Smooth muscle cell (in vitro differentiated cells): ENCODE data around the gene NDE1. TPM values are rescaled to one million over a fixed set of nuclear protein-coding genes. Genes with fewer than 3 reads are reported as not detected.
"Not testable (repeated sequence)": the region's sequence is repeated elsewhere in the genome, so short reads cannot be mapped to it uniquely, and the experiment has no call there.

Experiments used
- DNase-seq: peaks from one replicate; lab custom pipeline; 2025; ENCODE audit not compliant: unreplicated experiment; lab: John Stamatoyannopoulos, UW
- H2AFZ ChIP-seq: fragments of 200-600 bp; sonication (generic); 2 replicates; pipeline ENCODE4 v1.6.0; 2016; ENCODE audit warnings: antibody characterized with exemption, low read depth, mild to moderate bottlenecking
- H3F3A ChIP-seq: fragments of 200-600 bp; sonication (generic); 2 replicates; pipeline ENCODE4 v1.6.0; 2017; ENCODE audit warnings: antibody characterized with exemption, low read depth
- H3K27ac ChIP-seq: fragments of 200-600 bp; sonication (generic); 2 replicates; pipeline ENCODE4 v1.5.1; 2016; ENCODE audit warnings: low read depth, mild to moderate bottlenecking
- H3K27me3 ChIP-seq: fragments of 200-600 bp; sonication (generic); 2 replicates; pipeline ENCODE4 v1.6.1; 2016; ENCODE audit warnings: low read depth, mild to moderate bottlenecking
- H3K36me3 ChIP-seq: fragments of 200-600 bp; sonication (generic); 2 replicates; pipeline ENCODE4 v1.5.1; 2016; ENCODE audit warnings: low read depth
- H3K4me1 ChIP-seq: fragments of 200-600 bp; sonication (generic); 2 replicates; pipeline ENCODE4 v1.5.1; 2016; ENCODE audit warnings: low read depth
- H3K4me2 ChIP-seq: fragments of 200-600 bp; sonication (generic); 2 replicates; pipeline ENCODE4 v1.6.0; 2016; ENCODE audit warnings: mild to moderate bottlenecking
- H3K4me3 ChIP-seq: fragments of 200-600 bp; sonication (generic); 2 replicates; pipeline ENCODE4 v1.5.1; 2016; ENCODE audit warnings: mild to moderate bottlenecking
- H3K79me2 ChIP-seq: fragments of 200-600 bp; sonication (generic); 2 replicates; pipeline ENCODE4 v1.6.0; 2016; ENCODE audit warnings: low read depth, mild to moderate bottlenecking
- H3K9ac ChIP-seq: fragments of 200-600 bp; sonication (generic); 2 replicates; pipeline ENCODE4 v1.6.0; 2016; ENCODE audit warnings: low read depth
- H3K9me3 ChIP-seq: fragments of 200-600 bp; sonication (generic); replicated peaks from 2 replicates; pipeline ENCODE4 v1.5.1; 2016; ENCODE audit warnings: low read depth
- H4K20me1 ChIP-seq: fragments of 200-600 bp; sonication (generic); 2 replicates; pipeline ENCODE4 v1.6.0; 2016; ENCODE audit warnings: low read depth
- WGBS: methylation state at CpG from one replicate; pipeline ENCODE4 v1.1.7; 2016; ENCODE audit warnings: low lambda C conversion rate; 5-methylcytosine and 5-hydroxymethylcytosine counted together
- polyA plus RNA-seq: library from polyadenylated mRNA; unstranded; fragments of >200 nt; fragmentation: Nextera tagmentation; extraction: Ambion mirVana; gene quantifications from 2 replicates; pipeline ENCODE4 v1.2.1, GENCODE V29; 2016
- total RNA-seq: library from RNA; depleted of rRNA; stranded (reverse); fragments of >200 nt; gene quantifications from 2 replicates; pipeline ENCODE4 v1.2.3, GENCODE V29; 2014
- TF ChIP-seq, protein P1 (sequence below): fragments of 200-600 bp; sonication (generic); IDR thresholded peaks from 2 replicates; pipeline ENCODE4 v1.5.1; 2017; ENCODE audit warnings: borderline replicate concordance, mild to moderate bottlenecking, antibody characterized with exemption; ENCODE audit not compliant: insufficient read depth, poor library complexity, severe bottlenecking

The NDE1 gene
- total and polyA plus RNA-seq, 2 experiments from 2014 or later, result 12.2 to 17.9 TPM

- H3K27ac ChIP-seq, result peak overlapping the region; percentile 99
- no peak for DNase-seq
- H3K36me3 ChIP-seq, result no peaks in the 10 kb centered on the region
- H3K9me3 ChIP-seq, result no peaks in the 10 kb centered on the region
- peak overlapping the region; percentile 96 for H3K4me3 ChIP-seq
- H3K27me3 ChIP-seq, result no peaks in the 10 kb centered on the region
- peak overlapping the region; percentile 99 for H3K9ac ChIP-seq
- peaks cover 17% of the 10 kb centered on the region for H3K4me1 ChIP-seq
- peak overlapping the region; percentile 94 for H3K4me2 ChIP-seq
- H4K20me1 ChIP-seq, result peaks cover 20% of the 10 kb centered on the region
- 38% methylated on average over 4 of the region's 4 CpGs for whole genome bisulfite sequencing
- peaks cover 8% of the 10 kb centered on the region for H3F3A ChIP-seq
- H2AFZ ChIP-seq, result peak overlapping the region; percentile 96
- peaks cover 28% of the 10 kb centered on the region for H3K79me2 ChIP-seq
- TF ChIP-seq, protein P1, sequence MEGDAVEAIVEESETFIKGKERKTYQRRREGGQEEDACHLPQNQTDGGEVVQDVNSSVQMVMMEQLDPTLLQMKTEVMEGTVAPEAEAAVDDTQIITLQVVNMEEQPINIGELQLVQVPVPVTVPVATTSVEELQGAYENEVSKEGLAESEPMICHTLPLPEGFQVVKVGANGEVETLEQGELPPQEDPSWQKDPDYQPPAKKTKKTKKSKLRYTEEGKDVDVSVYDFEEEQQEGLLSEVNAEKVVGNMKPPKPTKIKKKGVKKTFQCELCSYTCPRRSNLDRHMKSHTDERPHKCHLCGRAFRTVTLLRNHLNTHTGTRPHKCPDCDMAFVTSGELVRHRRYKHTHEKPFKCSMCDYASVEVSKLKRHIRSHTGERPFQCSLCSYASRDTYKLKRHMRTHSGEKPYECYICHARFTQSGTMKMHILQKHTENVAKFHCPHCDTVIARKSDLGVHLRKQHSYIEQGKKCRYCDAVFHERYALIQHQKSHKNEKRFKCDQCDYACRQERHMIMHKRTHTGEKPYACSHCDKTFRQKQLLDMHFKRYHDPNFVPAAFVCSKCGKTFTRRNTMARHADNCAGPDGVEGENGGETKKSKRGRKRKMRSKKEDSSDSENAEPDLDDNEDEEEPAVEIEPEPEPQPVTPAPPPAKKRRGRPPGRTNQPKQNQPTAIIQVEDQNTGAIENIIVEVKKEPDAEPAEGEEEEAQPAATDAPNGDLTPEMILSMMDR, result no peak
Observed at GRCh38 chr16:15643946-15644250, 6.1 kb upstream of the NDE1 start.

GRCh38 chr16:15644267-15644961 is 5.6 kb upstream of the NDE1 start:
- Histone ChIP-seq H3K9ac (peak overlapping the region; percentile 99), H3F3A (peaks cover 8% of the 10 kb centered on the region), H3K36me3 (no peaks in the 10 kb centered on the region), H3K4me2 (peak overlapping the region; percentile 94), H4K20me1 (peaks cover 15% of the 10 kb centered on the region), H3K27me3 (no peaks in the 10 kb centered on the region), H3K27ac (peak overlapping the region; percentile 99), H3K9me3 (no peaks in the 10 kb centered on the region), H2AFZ (peak overlapping the region; percentile 96), H3K4me3 (peak overlapping the region; percentile 96), H3K4me1 (peaks cover 17% of the 10 kb centered on the region), H3K79me2 (peaks cover 28% of the 10 kb centered on the region)
- no peak for DNase-seq
- WGBS, result 50% methylated on average over 9 of the region's 9 CpGs
- TF ChIP-seq, protein P1, result no peak

- Histone ChIP-seq H3K27ac (peak overlapping the region; percentile 99), H3K4me1 (peaks cover 17% of the 10 kb centered on the region), H3K79me2 (peaks cover 25% of the 10 kb centered on the region), H4K20me1 (peaks cover 14% of the 10 kb centered on the region)
- H3K4me3 ChIP-seq, H3K36me3 ChIP-seq, H2AFZ ChIP-seq, H3K9me3 ChIP-seq, H3F3A ChIP-seq, DNase-seq, H3K4me2 ChIP-seq, H3K27me3 ChIP-seq, H3K9ac ChIP-seq: not testable (repeated sequence)
- WGBS, result 77% methylated on average over 10 of the region's 10 CpGs
Observed at GRCh38 chr16:15644962-15645465, 5.0 kb upstream of the NDE1 start.

GRCh38 chr16:15646557-15647293 is 3.3 kb upstream of the NDE1 start:
- H3K9ac ChIP-seq, H3K9me3 ChIP-seq, H4K20me1 ChIP-seq, H2AFZ ChIP-seq, H3K36me3 ChIP-seq, DNase-seq, H3K4me3 ChIP-seq, H3K27me3 ChIP-seq, H3F3A ChIP-seq, H3K27ac ChIP-seq, H3K4me2 ChIP-seq: not testable (repeated sequence)
- WGBS, result 92% methylated on average over 13 of the region's 13 CpGs
- Histone ChIP-seq H3K4me1 (peaks cover 13% of the 10 kb centered on the region), H3K79me2 (peaks cover 22% of the 10 kb centered on the region)
